Esophagus squamous epithelium (tissue), 5 donors: ENCODE measurements around the gene HNRNPM. TPM values are rescaled to one million over a fixed set of nuclear protein-coding genes. Genes with fewer than 3 reads are reported as not detected.

Experiments
- DNase-seq: peaks from one replicate; lab custom pipeline; 2025; lab: John Stamatoyannopoulos, UW
- H3K27ac ChIP-seq, 4 donors: fragments of 200-600 bp; sonication (generic); one replicate each; pipeline ENCODE4 v1.5.1; 2016 to 2019; ENCODE audit warnings: mild to moderate bottlenecking in 1 of 4
- H3K27me3 ChIP-seq, 4 donors: fragments of 200-600 bp; sonication (generic); 1 replicate in 3 of 4; 2 replicates in 1 of 4; pipeline versions ENCODE4 v1.5.1 to v1.6.0; 2017 to 2021; ENCODE audit warnings: antibody characterized with exemption in 1 of 4
- H3K36me3 ChIP-seq, 3 donors: fragments of 200-600 bp; sonication (generic); one replicate each; pipeline ENCODE4 v1.5.1; 2016 to 2019
- H3K4me1 ChIP-seq, 3 donors: fragments of 200-600 bp; sonication (generic); one replicate each; pipeline ENCODE4 v1.5.1; 2017 to 2019
- H3K4me3 ChIP-seq, 4 donors: fragments of 200-600 bp; sonication (generic); 1 replicate in 3 of 4; 2 replicates in 1 of 4; pipeline ENCODE4 v1.5.1; 2016 to 2019; ENCODE audit warnings: mild to moderate bottlenecking in 2 of 4, moderate library complexity in 1 of 4
- H3K9me3 ChIP-seq, 3 donors: fragments of 200-600 bp; sonication (generic); one replicate each; pipeline ENCODE4 v1.5.1; 2016 to 2019
- CTCF ChIP-seq, 6 experiments: fragments of 450-650 bp in 4 of 6; fragments of 200-600 bp in 2 of 6; sonication (generic) in 2 of 6; IDR thresholded peaks; one replicate each; pipeline ENCODE4 v1.5.1; 2016 to 2019; ENCODE audit warnings: antibody characterized with exemption in 6 of 6, mild to moderate bottlenecking in 4 of 6, moderate library complexity in 4 of 6
- POLR2A ChIP-seq, 4 donors: fragments of 450-650 bp; IDR thresholded peaks; one replicate each; pipeline ENCODE4 v1.6.1; 2017; ENCODE audit warnings: antibody characterized with exemption in 4 of 4, mild to moderate bottlenecking in 4 of 4, moderate library complexity in 3 of 4
- WGBS, 2 donors: methylation state at CpG; one replicate each; pipeline ENCODE4 v1.1.5; 2018; 5-methylcytosine and 5-hydroxymethylcytosine counted together
- intact Hi-C: fragments of 100-400 bp; cut with DNase I; formaldehyde crosslinking; loops from one replicate; pipeline ENCODE4 v1.15.0; 2022
- total RNA-seq, 4 donors: library from RNA; depleted of rRNA; stranded (reverse); fragments of >200 nt; gene quantifications; one replicate each; pipeline ENCODE4 v1.1.0, GENCODE V29; 2016
- donor health status: DM: yes; HTN: yes; CAD: no.

HNRNPM gene
- total RNA-seq, 4 donors from 2014 or later, result 102 to 162 (median 128) TPM

- TF ChIP-seq POLR2A (IDR thresholded peaks at IDR 0.05), result no peak
- no peak for TF ChIP-seq CTCF (IDR thresholded peaks at IDR 0.05)
- DNase-seq, result no peak
- H3K4me1 ChIP-seq, result peaks cover 9 to 84% (median 44%) of the 10 kb centered on the region in 3 donors
- WGBS, 2 donors, result 44 to 49% methylated on average over 7 to 11 of the region's 11 CpGs
- peak overlapping the region; percentile 61 to 81 (median 72) for H3K27ac ChIP-seq
- H3K4me3 ChIP-seq, result peak overlapping the region in 1 of 4 donors; percentile 6
- H3K9me3 ChIP-seq, result no peaks in the 10 kb centered on the region
- intact Hi-C loops, result no loop called here
- peaks cover 16 to 90% (median 32%) of the 10 kb centered on the region in 3 donors for H3K36me3 ChIP-seq
- H3K27me3 ChIP-seq, result no peaks in the 10 kb centered on the region
These were observed 36.4 kb downstream of the HNRNPM start for GRCh38 chr19:8481201-8481600.

GRCh38 chr19:8481616-8482015, 36.8 kb downstream of the HNRNPM start:
- Histone ChIP-seq H3K4me3 (no peak overlapping the region), H3K9me3 (no peaks in the 10 kb centered on the region), H3K36me3 (peaks cover 17 to 90% (median 32%) of the 10 kb centered on the region in 3 donors), H3K27me3 (no peaks in the 10 kb centered on the region), H3K27ac (peak overlapping the region; percentile 61 to 81 (median 72)), H3K4me1 (peaks cover 10 to 88% (median 46%) of the 10 kb centered on the region in 3 donors)
- WGBS, 2 donors, result 28 to 40% methylated on average over 6 of the region's 6 CpGs
- intact Hi-C loops, result no loop called here
- no peak for TF ChIP-seq POLR2A (IDR thresholded peaks at IDR 0.05)
- TF ChIP-seq CTCF (IDR thresholded peaks at IDR 0.05), result no peak
- no peak for DNase-seq

GRCh38 chr19:8482696-8483095, 37.9 kb downstream of the HNRNPM start:
- Histone ChIP-seq H3K27ac (peak overlapping the region in 3 of 4 donors; percentile 24 to 81 (median 72)), H3K4me1 (peaks cover 14 to 96% (median 51%) of the 10 kb centered on the region in 3 donors), H3K9me3 (no peaks in the 10 kb centered on the region), H3K27me3 (no peaks in the 10 kb centered on the region), H3K36me3 (peaks cover 18 to 90% (median 41%) of the 10 kb centered on the region in 3 donors), H3K4me3 (no peak overlapping the region)
- intact Hi-C loops, result no loop called here
- 78 to 84% methylated on average over 10 of the region's 11 CpGs for WGBS, 2 donors
- TF ChIP-seq POLR2A (IDR thresholded peaks at IDR 0.05) (no peak), CTCF (IDR thresholded peaks at IDR 0.05) (no peak)
- no peak for DNase-seq

GRCh38 chr19:8483165-8483564, 38.4 kb downstream of the HNRNPM start:
- no peak overlapping the region for H3K4me3 ChIP-seq
- H3K27ac ChIP-seq, result peak overlapping the region in 2 of 4 donors; percentile 72 to 81
- peaks cover 18 to 90% (median 44%) of the 10 kb centered on the region in 3 donors for H3K36me3 ChIP-seq
- H3K27me3 ChIP-seq, result no peaks in the 10 kb centered on the region
- DNase-seq, result no peak
- no peaks in the 10 kb centered on the region for H3K9me3 ChIP-seq
- H3K4me1 ChIP-seq, result peaks cover 18 to 96% (median 50%) of the 10 kb centered on the region in 3 donors
- intact Hi-C loops, result no loop called here
- WGBS, 2 donors, result 78 to 88% methylated on average over 7 to 8 of the region's 8 CpGs
- TF ChIP-seq POLR2A (IDR thresholded peaks at IDR 0.05) (no peak), CTCF (IDR thresholded peaks at IDR 0.05) (no peak)

- Histone ChIP-seq H3K36me3 (peaks cover 18 to 90% (median 44%) of the 10 kb centered on the region in 3 donors), H3K27ac (peak overlapping the region; percentile 52 to 72 (median 60)), H3K4me1 (peaks cover 21 to 98% (median 54%) of the 10 kb centered on the region in 3 donors), H3K4me3 (no peak overlapping the region), H3K9me3 (no peaks in the 10 kb centered on the region), H3K27me3 (no peaks in the 10 kb centered on the region)
- TF ChIP-seq CTCF (IDR thresholded peaks at IDR 0.05) (no peak), POLR2A (IDR thresholded peaks at IDR 0.05) (no peak)
- DNase-seq, result no peak
- intact Hi-C loops, result no loop called here
- WGBS, 2 donors, result 62 to 82% methylated on average over 9 to 14 of the region's 18 CpGs
These were observed 39.6 kb downstream of the HNRNPM start for GRCh38 chr19:8484331-8484894.
